Osteoblast (primary cell): ENCODE data around the gene SLCO1A2. TPM values are rescaled to one million over a fixed set of nuclear protein-coding genes. Genes with fewer than 3 reads are reported as not detected.

ENCODE experiments used
- DNase-seq: peaks from one replicate; pipeline ENCODE4 v3.0.0; 2011; ENCODE audit warnings: low spot score, mixed read lengths; ENCODE audit not compliant: insufficient read length; ENCODE audit errors: missing footprints
- H2AFZ ChIP-seq: 2 replicates; pipeline ENCODE4 v1.6.0; 2011; ENCODE audit warnings: mild to moderate bottlenecking, low read length
- H3K27ac ChIP-seq: 2 replicates; pipeline ENCODE4 v1.5.1; 2011; ENCODE audit warnings: mild to moderate bottlenecking, low read depth, low read length, moderate library complexity
- H3K27me3 ChIP-seq: 2 replicates; pipeline ENCODE4 v1.6.0; 2012; ENCODE audit warnings: mild to moderate bottlenecking, control low read depth, inconsistent platforms, low read length, moderate library complexity; ENCODE audit not compliant: insufficient read depth
- H3K36me3 ChIP-seq: 2 replicates; pipeline ENCODE4 v1.5.1; 2011; ENCODE audit warnings: mild to moderate bottlenecking, low read length, control low read depth, moderate library complexity; ENCODE audit not compliant: insufficient read depth
- H3K4me1 ChIP-seq: 2 replicates; pipeline ENCODE4 v1.5.1; 2011; ENCODE audit warnings: mild to moderate bottlenecking, low read length, control low read depth, moderate library complexity; ENCODE audit not compliant: insufficient read depth
- H3K4me2 ChIP-seq: 2 replicates; pipeline ENCODE4 v1.6.0; 2011; ENCODE audit warnings: mild to moderate bottlenecking, low read length; ENCODE audit not compliant: insufficient read depth
- H3K4me3 ChIP-seq: fragments of 200-600 bp; sonication (generic); 3 replicates; pipeline ENCODE4 v1.5.1; 2012; ENCODE audit warnings: mild to moderate bottlenecking, low read length, inconsistent platforms; ENCODE audit not compliant: insufficient read depth
- H3K79me2 ChIP-seq: 2 replicates; pipeline ENCODE4 v1.6.0; 2012; ENCODE audit warnings: mild to moderate bottlenecking, low read length, control low read depth, inconsistent platforms; ENCODE audit not compliant: insufficient read depth
- H3K9me3 ChIP-seq: 2 replicates; pipeline ENCODE4 v1.5.1; 2011; ENCODE audit warnings: low read depth, low read length, control low read depth
- H4K20me1 ChIP-seq: 2 replicates; pipeline ENCODE4 v1.6.0; 2012; ENCODE audit warnings: mild to moderate bottlenecking, low read length, control low read depth; ENCODE audit not compliant: insufficient read depth
- total RNA-seq: library from RNA; depleted of rRNA; stranded (reverse); fragments of >200 nt; gene quantifications from 2 replicates; pipeline ENCODE4 v1.2.3, GENCODE V29; 2012
- TF ChIP-seq, protein P1 (sequence below): IDR thresholded peaks from 2 replicates; pipeline ENCODE4 v1.5.1; 2011; ENCODE audit warnings: mild to moderate bottlenecking, low read depth, low read length, moderate library complexity; ENCODE audit errors: extremely low read depth

SLCO1A2 gene
- total RNA-seq, 1 donor = not detected

DNA sequence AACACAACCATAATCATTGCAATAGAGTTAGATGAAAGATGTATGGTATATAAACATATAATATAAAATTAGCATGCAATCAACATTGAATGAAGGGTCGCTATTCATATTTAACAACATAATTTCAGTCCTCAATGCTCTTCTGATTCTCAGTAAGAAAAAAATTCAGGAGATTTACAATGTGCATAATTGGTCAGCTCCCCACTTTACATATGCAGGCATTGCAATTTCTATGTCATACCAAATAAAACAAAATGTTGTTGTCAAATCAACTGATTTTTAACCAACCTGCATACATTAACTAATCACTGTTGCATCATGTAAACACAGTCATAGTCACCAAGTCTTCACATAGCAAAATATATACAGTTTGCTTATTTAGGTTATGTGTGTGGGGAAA lies 5.2 kb upstream of the SLCO1A2 start:
- TF ChIP-seq, protein P1, sequence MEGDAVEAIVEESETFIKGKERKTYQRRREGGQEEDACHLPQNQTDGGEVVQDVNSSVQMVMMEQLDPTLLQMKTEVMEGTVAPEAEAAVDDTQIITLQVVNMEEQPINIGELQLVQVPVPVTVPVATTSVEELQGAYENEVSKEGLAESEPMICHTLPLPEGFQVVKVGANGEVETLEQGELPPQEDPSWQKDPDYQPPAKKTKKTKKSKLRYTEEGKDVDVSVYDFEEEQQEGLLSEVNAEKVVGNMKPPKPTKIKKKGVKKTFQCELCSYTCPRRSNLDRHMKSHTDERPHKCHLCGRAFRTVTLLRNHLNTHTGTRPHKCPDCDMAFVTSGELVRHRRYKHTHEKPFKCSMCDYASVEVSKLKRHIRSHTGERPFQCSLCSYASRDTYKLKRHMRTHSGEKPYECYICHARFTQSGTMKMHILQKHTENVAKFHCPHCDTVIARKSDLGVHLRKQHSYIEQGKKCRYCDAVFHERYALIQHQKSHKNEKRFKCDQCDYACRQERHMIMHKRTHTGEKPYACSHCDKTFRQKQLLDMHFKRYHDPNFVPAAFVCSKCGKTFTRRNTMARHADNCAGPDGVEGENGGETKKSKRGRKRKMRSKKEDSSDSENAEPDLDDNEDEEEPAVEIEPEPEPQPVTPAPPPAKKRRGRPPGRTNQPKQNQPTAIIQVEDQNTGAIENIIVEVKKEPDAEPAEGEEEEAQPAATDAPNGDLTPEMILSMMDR = no peak
- Histone ChIP-seq H3K4me3 (no peak overlapping the region), H3K27ac (no peak overlapping the region), H3K4me1 (no peaks in the 10 kb centered on the region), H3K4me2 (no peak overlapping the region), H3K36me3 (no peaks in the 10 kb centered on the region), H3K9me3 (no peaks in the 10 kb centered on the region), H2AFZ (no peak overlapping the region), H3K79me2 (no peaks in the 10 kb centered on the region), H3K27me3 (no peaks in the 10 kb centered on the region), H4K20me1 (no peaks in the 10 kb centered on the region)
- DNase-seq = no peak

- no peak for DNase-seq
- Histone ChIP-seq H3K4me2 (no peak overlapping the region), H3K27ac (no peak overlapping the region), H3K4me1 (no peaks in the 10 kb centered on the region), H4K20me1 (no peaks in the 10 kb centered on the region), H3K9me3 (no peaks in the 10 kb centered on the region), H3K4me3 (no peak overlapping the region), H3K27me3 (no peaks in the 10 kb centered on the region), H3K79me2 (no peaks in the 10 kb centered on the region), H3K36me3 (no peaks in the 10 kb centered on the region), H2AFZ (no peak overlapping the region)
- TF ChIP-seq, protein P1 = no peak
Measured at GRCh38 chr12:21337959-21338744, 3.4 kb upstream of the SLCO1A2 start.

- Histone ChIP-seq H3K4me3 (no peak overlapping the region), H3K27me3 (no peaks in the 10 kb centered on the region), H3K9me3 (no peaks in the 10 kb centered on the region), H3K4me2 (no peak overlapping the region), H2AFZ (no peak overlapping the region), H4K20me1 (no peaks in the 10 kb centered on the region), H3K4me1 (no peaks in the 10 kb centered on the region), H3K36me3 (no peaks in the 10 kb centered on the region), H3K79me2 (no peaks in the 10 kb centered on the region), H3K27ac (no peak overlapping the region)
- TF ChIP-seq, protein P1 = no peak
- no peak for DNase-seq
Measured at GRCh38 chr12:21337453-21337852, 2.7 kb upstream of the SLCO1A2 start.

- no peak for DNase-seq
- H3K79me2 ChIP-seq = no peaks in the 10 kb centered on the region
- no peaks in the 10 kb centered on the region for H4K20me1 ChIP-seq
- H2AFZ ChIP-seq = no peak overlapping the region
- TF ChIP-seq, protein P1 = no peak
- no peak overlapping the region for H3K4me2 ChIP-seq
- H3K36me3 ChIP-seq = no peaks in the 10 kb centered on the region
- H3K4me1 ChIP-seq = no peaks in the 10 kb centered on the region
- H3K4me3 ChIP-seq = no peak overlapping the region
- H3K9me3 ChIP-seq = no peaks in the 10 kb centered on the region
- H3K27me3 ChIP-seq = no peaks in the 10 kb centered on the region
- H3K27ac ChIP-seq = no peak overlapping the region
Measured at GRCh38 chr12:21336656-21337055, 1.9 kb upstream of the SLCO1A2 start.
